K562 (cell line): ENCODE data around the gene SREBF1. TPM values are rescaled to one million over a fixed set of nuclear protein-coding genes. Genes with fewer than 3 reads are reported as not detected.

ENCODE experiments used
- ATAC-seq: fragments of 200-7000 bp; cut with Tn5 transposase; 3 replicates; pipeline ENCODE4 v1.9.1; 2020; ENCODE audit warnings: moderate library complexity
- BruUV-seq: library from RNA; stranded (reverse); fragments of 400-500 nt; replicated peaks from 2 replicates; lab custom pipeline; 2021; lab: Mats Ljungman, UMichigan
- CTCF ChIA-PET: fragments of 300-600 bp; formaldehyde crosslinking; extraction: SDS; loops from one replicate; lab custom pipeline; 2021; ENCODE audit warnings: low intra/inter-chr PET ratio; lab: Yijun Ruan, JAX
- POLR2A ChIA-PET: fragments of 300-600, 350-650 bp; sonication (Branson Sonifier 250); formaldehyde crosslinking; extraction: SDS; loops from one replicate; lab custom pipeline; 2021; ENCODE audit warnings: antibody characterized with exemption, inconsistent platforms; lab: Yijun Ruan, JAX
- DNase-seq, 4 experiments: peaks; one replicate each; pipeline versions ENCODE4 v3.0.0 to v3.0.0-alpha.2; 2011 to 2018; ENCODE audit warnings: low spot score in 3 of 4, mixed read lengths in 3 of 4; ENCODE audit errors: extremely low read depth in 1 of 4
- FAIRE-seq: peaks from 2 replicates; lab custom pipeline; 2011; peaks lifted over from hg19 to GRCh38; lab: Jason Lieb, UNC
- H2AFZ ChIP-seq: 2 replicates; pipeline ENCODE4 v1.6.0; 2011; ENCODE audit warnings: low read depth, low read length, control low read depth, inconsistent platforms
- H3K27ac ChIP-seq: fragments of 200-600 bp; 3 replicates; pipeline ENCODE4 v1.8.0; 2011; ENCODE audit warnings: low read depth, mild to moderate bottlenecking, control low read depth, inconsistent platforms, low read length, moderate library complexity, mixed read lengths; ENCODE audit errors: extremely low read depth
- H3K27me3 ChIP-seq, 2 experiments: fragments of 300-600 bp in 1 of 2; 2 replicates in 1 of 2; 3 replicates in 1 of 2; pipeline versions ENCODE4 v1.6.0 to v1.8.0; 2011; ENCODE audit warnings: inconsistent platforms in 2 of 2, low read length in 2 of 2, mild to moderate bottlenecking in 1 of 2, mixed read lengths in 1 of 2, moderate library complexity in 1 of 2; ENCODE audit not compliant: control insufficient read depth in 2 of 2, insufficient read depth in 2 of 2
- H3K36me3 ChIP-seq: fragments of 300-600 bp; 3 replicates; pipeline ENCODE4 v1.8.0; 2011; ENCODE audit warnings: mild to moderate bottlenecking, low read length, inconsistent platforms; ENCODE audit not compliant: control insufficient read depth, insufficient read depth
- H3K4me1 ChIP-seq, 2 experiments: fragments of 200-600 bp in 1 of 2; replicated peaks in 1 of 2; 2 replicates in 1 of 2; 3 replicates in 1 of 2; pipeline versions ENCODE4 v1.5.1 to v1.8.0; 2011; ENCODE audit warnings: inconsistent platforms in 2 of 2, low read length in 2 of 2, mild to moderate bottlenecking in 1 of 2, mixed read lengths in 1 of 2, moderate library complexity in 1 of 2; ENCODE audit not compliant: control insufficient read depth in 2 of 2, insufficient read depth in 2 of 2
- H3K4me2 ChIP-seq: 2 replicates; pipeline ENCODE4 v1.6.1; 2011; ENCODE audit warnings: low read length, control low read depth, inconsistent platforms, mixed read lengths; ENCODE audit not compliant: insufficient read depth
- H3K4me3 ChIP-seq: fragments of 200-600 bp; sonication (generic), shearing (Covaris generic); 2 replicates; pipeline ENCODE4 v1.5.1; 2016; ENCODE audit warnings: control low read depth, inconsistent platforms
- H3K79me2 ChIP-seq: fragments of 200-600 bp; 3 replicates; pipeline ENCODE4 v1.8.0; 2011; ENCODE audit warnings: low read length, inconsistent platforms; ENCODE audit not compliant: control insufficient read depth, insufficient read depth
- H3K9ac ChIP-seq, 2 experiments: 2 replicates each; pipeline versions ENCODE4 v1.6.0 to v1.6.1; 2011; ENCODE audit warnings: low read depth in 2 of 2, low read length in 2 of 2, control low read depth in 1 of 2, inconsistent platforms in 1 of 2, mild to moderate bottlenecking in 1 of 2, mixed read lengths in 1 of 2; ENCODE audit not compliant: insufficient read depth in 1 of 2
- H3K9me1 ChIP-seq: one replicate; pipeline ENCODE4 v1.6.0; 2011; ENCODE audit warnings: inconsistent platforms, mild to moderate bottlenecking, low read length, moderate library complexity; ENCODE audit not compliant: control insufficient read depth, insufficient read depth
- H3K9me3 ChIP-seq: replicated peaks from 2 replicates; pipeline ENCODE4 v1.5.1; 2011; ENCODE audit warnings: low read depth, low read length, inconsistent platforms; ENCODE audit not compliant: control insufficient read depth, insufficient read depth
- H4K20me1 ChIP-seq: replicated peaks from 2 replicates; pipeline ENCODE4 v1.6.1; 2011; ENCODE audit warnings: low read length, inconsistent platforms, mixed read lengths; ENCODE audit not compliant: control insufficient read depth, insufficient read depth
- CTCF ChIP-seq, 3 experiments: IDR thresholded peaks in 2 of 3; conservative IDR thresholded peaks in 1 of 3; 2 replicates each; pipeline ENCODE4 v1.5.1; 2011 to 2012; ENCODE audit warnings: low read length in 3 of 3, mild to moderate bottlenecking in 3 of 3, control low read depth in 2 of 3, improper control_type of control experiment in 1 of 3, inconsistent platforms in 1 of 3, low read depth in 1 of 3, mixed read lengths in 1 of 3, moderate library complexity in 1 of 3; ENCODE audit not compliant: insufficient read depth in 2 of 3
- MCM5 ChIP-seq: fragments of 450-650 bp; IDR thresholded peaks from 2 replicates; pipeline ENCODE4 v1.6.1; 2016; ENCODE audit warnings: low read depth
- MEIS2 ChIP-seq: fragments of 450-650 bp; IDR thresholded peaks from 2 replicates; pipeline ENCODE4 v1.6.1; 2014; ENCODE audit warnings: mild to moderate bottlenecking; ENCODE audit not compliant: partially characterized antibody
- ZBTB2 ChIP-seq: fragments of 450-650 bp; IDR thresholded peaks from 2 replicates; pipeline ENCODE4 v1.6.1; 2016; ENCODE audit warnings: antibody characterized with exemption
- WGBS: fragments of 100-300 bp; shearing (Covaris generic); methylation state at CpG from one replicate; pipeline ENCODE4 v1.1.6; 2016; ENCODE audit warnings: low coverage, mixed read lengths; ENCODE audit not compliant: insufficient coverage; ENCODE audit errors: missing lambda C conversion rate; 5-methylcytosine and 5-hydroxymethylcytosine counted together
- in situ Hi-C: fragments of 300-500 bp; cut with MboI; formaldehyde crosslinking; loops from 4 replicates; pipeline ENCODE4 v1.15.0; 2018; ENCODE audit warnings: inconsistent platforms, mixed read lengths
- intact Hi-C: fragments of 100-400 bp; cut with micrococcal nuclease; formaldehyde crosslinking; loops from 2 replicates; pipeline ENCODE4 v1.14.2; 2022
- polyA plus RNA-seq, 8 experiments: library from polyadenylated mRNA; depleted of rRNA in 4 of 8; stranded (reverse) in 5 of 8; unstranded in 3 of 8; fragments of >200 nt; fragmentation: Nextera tagmentation in 2 of 8; fragmentation: Illumina TruSeq in 1 of 8; extraction: Ambion mirVana in 2 of 8; extraction: Trizol in 1 of 8; gene quantifications; 2 replicates each; pipeline versions ENCODE4 v1.2.1 to v1.2.3, GENCODE V29; 2011 to 2014; ENCODE audit warnings: inconsistent platforms in 1 of 8, missing spikeins in 1 of 8
- total RNA-seq, 7 experiments: library from RNA; depleted of rRNA in 6 of 7; stranded (reverse); fragments of >200 nt in 6 of 7; fragmentation: Illumina TruSeq in 2 of 7; extraction: Trizol in 2 of 7; gene quantifications; 2 replicates each; pipeline versions ENCODE4 v1.2.1 to v1.2.3, GENCODE V29; 2011 to 2021; ENCODE audit warnings: low replicate concordance in 1 of 7

The SREBF1 gene
- total and polyA plus RNA-seq, 9 of the 15 experiments (the other 6 are each of a cell fraction or from before 2014, with no cell fraction given) = 1.6 to 169 (median 69.4) TPM

GRCh38 chr17:17880577-17881196 is 43.9 kb upstream of the SREBF1 start:
- intact Hi-C loops (no loop called here), in situ Hi-C loops (loop anchor here (5.0 kb wide), 1 partner anchor 147 kb away; no protein-coding TSS in a partner anchor)
- ATAC-seq = no peak

More at GRCh38 chr17:17880577-17881196, 43.9 kb upstream of the SREBF1 start:
- Histone ChIP-seq H3K27ac (no peak overlapping the region), H3K79me2 (no peaks in the 10 kb centered on the region), H2AFZ (no peak overlapping the region), H3K9ac (no peak overlapping the region), H3K27me3 (no peaks in the 10 kb centered on the region), H3K9me1 (no peaks in the 10 kb centered on the region), H3K4me1 (no peaks in the 10 kb centered on the region; a peak in 1 of 5 replicates), H3K36me3 (no peaks in the 10 kb centered on the region), H4K20me1 (no peaks in the 10 kb centered on the region; the same call in 1 of the 2 replicates), H3K4me3 (no peak overlapping the region), H3K4me2 (no peak overlapping the region), H3K9me3 (no peaks in the 10 kb centered on the region)
- BruUV-seq = no TSS peak
- TF ChIP-seq MCM5 (no peak), ZBTB2 (no peak), CTCF (IDR thresholded peaks at IDR 0.05 in 2 of 3, conservative IDR thresholded peaks at IDR 0.05 in 1 of 3; ENCODE audit: insufficient read depth in 2 of 3, low read depth in 1 of 3, low read length in 3 of 3) (0 out of 6 replicates have a peak, but pooled peaks of 1 of the 3 experiments have one; percentile 1), MEIS2 (no peak)
- no peak for DNase-seq
- no peak for FAIRE-seq
- POLR2A ChIA-PET = no interaction called here
- WGBS = 62% methylated on average over 5 of the region's 8 CpGs
- CTCF ChIA-PET = no interaction called here
